SKM-1 (cell line): ENCODE results near the gene PHF12.

ENCODE experiments used
- DNase-seq: peaks from one replicate; lab custom pipeline; 2025; ENCODE audit not compliant: unreplicated experiment; lab: John Stamatoyannopoulos, UW

Gene PHF12

GRCh38 chr17:28975646-28976045 lies 24.3 kb upstream of the PHF12 start:
- no peak for DNase-seq

DNA sequence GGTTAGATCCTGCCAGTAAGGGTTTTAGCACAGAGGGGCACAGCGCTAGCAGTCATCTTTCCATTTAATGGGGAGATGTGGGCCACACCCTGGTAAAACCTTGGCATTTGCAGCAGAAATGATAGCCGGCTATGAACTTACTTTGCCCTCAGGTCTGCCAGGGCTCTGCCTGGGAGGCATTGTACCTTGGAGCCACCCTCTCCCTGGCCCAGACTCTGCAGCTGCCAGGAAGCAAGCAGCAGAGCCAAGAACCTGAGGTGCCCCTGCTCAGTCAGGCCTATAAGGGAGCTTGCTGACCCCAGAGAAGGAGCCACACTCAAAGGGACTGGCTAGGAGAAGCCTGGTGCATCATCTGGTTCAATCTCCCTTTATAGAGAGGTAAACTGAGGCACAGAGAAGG lies 23.7 kb upstream of the PHF12 start:
- DNase-seq, result no peak

GRCh38 chr17:28974451-28974850 lies 23.1 kb upstream of the PHF12 start:
- no peak for DNase-seq

- DNase-seq, result no peak
Observed at GRCh38 chr17:28973425-28973824, 22.1 kb upstream of the PHF12 start.

DNA sequence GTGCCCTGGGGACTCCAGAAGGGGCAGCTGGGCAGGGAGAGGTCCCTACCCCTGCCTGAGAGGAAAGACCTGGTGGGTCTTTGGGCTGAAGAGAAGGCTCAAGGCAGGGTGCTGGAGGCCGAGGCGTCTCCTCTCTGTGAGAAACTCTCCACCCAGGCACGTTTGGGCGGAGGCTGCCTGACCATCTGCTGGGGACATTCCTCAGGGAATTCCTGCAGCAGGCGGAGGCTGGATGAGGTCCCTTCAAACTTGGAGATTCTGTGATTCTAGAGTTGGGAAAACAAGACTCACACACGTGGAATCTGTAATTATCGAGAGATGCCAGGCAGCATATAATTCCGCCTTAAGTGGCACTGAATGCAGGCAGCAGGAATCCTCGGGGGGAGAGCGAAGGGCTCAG lies 21.1 kb upstream of the PHF12 start:
- no peak for DNase-seq

DNA sequence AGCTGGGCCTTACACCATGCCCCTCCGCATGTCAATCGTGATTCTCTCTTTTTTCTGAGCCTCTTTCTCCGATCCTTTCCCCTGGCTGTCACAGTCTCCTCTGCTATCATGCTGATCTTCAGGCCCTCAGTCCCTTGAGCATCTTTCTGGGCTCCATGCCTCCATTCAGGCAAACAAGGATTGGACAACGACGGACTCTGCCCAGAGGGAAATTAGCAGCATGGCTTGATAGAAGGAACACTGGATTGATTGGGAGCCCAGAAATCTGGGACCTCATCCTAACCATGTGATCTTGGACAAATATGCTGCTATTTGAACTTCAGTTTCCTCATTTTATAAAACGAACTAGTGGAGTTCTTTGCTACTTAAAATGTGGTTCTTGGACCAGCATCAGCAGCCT lies 19.6 kb upstream of the PHF12 start:
- no peak for DNase-seq

DNA sequence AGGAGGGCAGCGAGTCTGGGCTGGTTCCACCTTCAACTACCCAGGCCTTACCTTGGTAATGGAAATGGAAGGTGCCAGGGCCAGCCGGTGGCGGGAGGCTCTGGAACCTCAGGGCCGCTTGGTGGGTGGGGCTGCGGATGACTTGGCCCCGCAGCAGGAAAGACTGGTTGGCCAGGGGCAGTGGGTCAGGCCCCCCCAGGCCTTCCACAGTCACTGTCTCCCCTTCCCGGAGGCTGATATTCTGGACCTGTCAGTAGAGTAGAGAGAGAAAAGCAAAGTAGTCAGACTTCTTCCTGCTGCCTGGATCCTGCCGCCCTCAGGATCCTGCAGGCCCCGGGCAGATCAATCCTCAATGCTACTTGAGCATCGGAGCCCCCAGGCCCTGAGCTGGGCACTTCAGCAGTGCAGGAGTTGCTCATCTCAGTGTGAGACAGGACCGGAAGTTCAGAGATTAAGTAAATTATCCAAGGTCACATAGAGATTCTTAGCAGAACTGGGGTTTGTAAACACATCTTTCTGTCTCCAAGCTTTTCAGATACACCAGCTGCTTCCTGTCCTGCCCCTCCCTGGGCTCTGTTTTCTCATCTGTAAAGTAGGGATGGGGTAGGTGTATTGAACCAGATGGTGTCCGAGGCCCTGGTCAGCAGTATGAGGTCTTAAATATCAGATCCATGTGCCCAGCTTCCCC lies 18.5 kb upstream of the PHF12 start:
- DNase-seq, result no peak

DNA sequence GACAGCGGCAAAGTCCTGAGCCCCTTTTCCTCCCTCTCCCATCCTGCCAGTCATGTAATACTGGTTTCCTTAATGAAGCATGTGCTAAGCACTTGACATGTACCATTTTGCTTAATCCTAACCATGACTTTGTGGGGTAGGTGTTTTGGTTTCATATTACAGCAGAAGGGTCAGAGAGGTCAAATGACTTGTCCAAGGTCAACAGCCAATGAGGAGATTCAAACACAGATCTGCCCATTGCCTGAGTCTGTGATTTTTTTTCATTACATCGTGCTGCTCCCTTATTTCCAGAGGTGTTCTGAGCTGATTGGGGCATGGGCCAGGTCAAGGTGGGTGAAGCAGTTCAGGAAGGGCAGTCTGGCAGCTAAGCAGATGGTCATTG lies 17.6 kb upstream of the PHF12 start:
- DNase-seq, result no peak

DNA sequence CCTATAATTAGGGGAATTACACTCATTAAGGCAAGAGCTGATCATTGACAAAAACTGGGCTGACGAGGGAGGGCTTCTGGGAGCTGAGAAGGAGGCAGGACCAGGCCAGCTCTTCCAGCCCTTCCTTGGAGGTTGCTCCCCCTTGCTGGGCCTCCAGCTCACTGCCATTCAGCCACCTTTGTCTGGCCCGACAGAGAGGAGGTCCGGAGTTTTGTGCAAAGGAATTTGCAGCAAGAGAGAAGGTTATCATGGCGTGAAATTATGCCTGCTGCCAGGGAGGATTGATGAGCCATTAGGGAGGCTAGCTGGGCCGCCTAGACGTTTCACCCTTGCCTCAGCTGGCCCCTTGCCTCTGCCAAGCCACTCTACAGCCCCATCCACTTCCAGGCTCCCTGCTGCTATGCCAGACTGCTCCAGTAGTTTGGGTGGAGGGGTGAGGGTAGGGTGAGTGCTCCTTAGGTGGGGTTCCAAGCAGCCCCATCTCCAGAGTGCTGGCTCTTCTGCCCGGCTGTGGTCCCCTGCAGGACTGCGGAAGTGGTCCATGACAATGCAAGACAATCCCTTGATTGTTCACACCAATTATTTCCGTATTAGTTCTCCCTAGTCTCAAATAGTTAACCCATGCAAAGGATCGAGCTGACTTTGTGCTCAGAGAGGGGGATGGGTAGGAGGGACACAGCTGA lies 17.1 kb upstream of the PHF12 start:
- DNase-seq, result no peak

- DNase-seq, result peak; percentile 84
Observed at GRCh38 chr17:28967221-28968135, 16.2 kb upstream of the PHF12 start.

DNA sequence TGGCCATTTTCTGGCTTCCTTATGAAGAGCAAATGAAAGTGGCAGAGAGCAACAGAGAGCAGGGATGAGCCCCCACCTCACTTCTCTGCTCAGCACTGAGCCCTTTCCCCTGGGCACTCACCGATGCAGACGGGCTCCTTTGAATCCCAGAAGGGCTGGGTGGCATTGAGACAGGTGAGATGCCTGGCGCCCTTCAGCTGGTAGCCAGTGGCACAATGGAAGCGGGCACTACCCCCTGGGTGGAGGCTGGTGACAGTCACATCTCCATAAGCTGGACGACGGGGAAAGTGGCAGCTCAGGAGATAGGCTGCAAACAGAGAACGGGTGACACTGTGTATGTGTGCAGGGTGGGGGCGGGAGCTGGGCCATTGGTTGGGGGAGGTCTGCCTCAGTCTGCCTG lies 12.5 kb upstream of the PHF12 start:
- no peak for DNase-seq

GRCh38 chr17:28963055-28963611 lies 11.8 kb upstream of the PHF12 start:
- DNase-seq, result no peak

DNA sequence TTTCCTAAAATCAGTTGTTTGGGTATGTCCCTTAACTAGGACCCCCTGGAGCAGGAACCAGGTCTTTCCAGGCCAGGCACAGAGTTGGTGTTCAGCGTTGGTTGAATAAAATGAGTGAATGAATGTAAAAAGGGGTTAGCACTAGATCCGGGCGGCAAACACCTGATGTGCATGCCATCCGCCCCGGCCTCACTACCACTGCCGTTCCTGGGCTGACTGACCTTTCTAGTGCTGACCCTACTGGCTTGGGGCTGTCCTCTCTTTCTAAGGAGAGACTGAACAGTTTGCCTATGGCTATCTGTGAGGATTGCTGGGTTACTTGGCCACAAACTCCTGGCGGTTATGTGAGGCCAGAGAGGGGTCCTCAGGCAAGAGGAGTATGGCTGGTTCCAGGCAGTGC lies 10.1 kb upstream of the PHF12 start:
- DNase-seq, result no peak

- no peak for DNase-seq
Observed at GRCh38 chr17:28960256-28961061, 9.1 kb upstream of the PHF12 start.

DNA sequence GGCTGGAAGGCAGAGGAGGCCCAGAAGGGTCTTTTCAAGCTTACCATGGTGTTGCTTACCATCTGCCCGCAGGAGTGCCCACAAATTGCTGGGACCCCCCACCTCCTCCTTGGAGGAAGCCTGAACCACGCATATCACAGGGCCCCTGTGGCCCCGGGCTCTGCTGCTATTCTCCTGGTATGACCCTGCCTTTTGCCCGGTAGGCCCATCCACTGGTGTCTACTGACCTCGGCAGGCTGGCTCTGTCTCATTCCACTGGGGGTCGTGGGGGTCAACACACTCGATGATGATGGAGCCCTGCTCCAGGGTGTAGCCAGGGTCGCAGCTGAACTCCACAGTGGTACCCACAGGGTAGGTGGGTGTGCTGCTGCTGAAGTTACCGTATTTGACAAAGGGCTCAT lies 8.2 kb upstream of the PHF12 start:
- DNase-seq, result no peak

- no peak for DNase-seq
Observed at GRCh38 chr17:28958820-28959455, 7.6 kb upstream of the PHF12 start.

DNA sequence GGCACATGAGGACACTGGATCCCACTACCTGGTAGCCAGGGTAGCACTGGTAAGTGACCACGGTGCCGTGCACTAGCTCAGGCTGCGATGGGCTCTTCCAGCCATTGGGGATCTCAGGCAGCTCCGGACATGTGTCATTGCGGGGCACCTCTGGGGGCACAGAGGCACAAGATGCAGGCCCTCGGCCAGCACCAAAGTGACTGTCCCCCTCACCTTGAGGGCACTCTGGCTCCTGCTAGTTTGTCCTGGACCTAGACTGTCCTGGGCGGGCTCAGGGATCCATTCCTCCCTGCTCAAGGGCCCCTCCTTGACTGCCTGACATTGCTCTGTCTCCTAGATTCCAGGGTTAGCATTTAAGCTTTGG lies 6.7 kb upstream of the PHF12 start:
- no peak for DNase-seq

- no peak for DNase-seq
Observed at GRCh38 chr17:28957277-28957991, 6.1 kb upstream of the PHF12 start.

DNA sequence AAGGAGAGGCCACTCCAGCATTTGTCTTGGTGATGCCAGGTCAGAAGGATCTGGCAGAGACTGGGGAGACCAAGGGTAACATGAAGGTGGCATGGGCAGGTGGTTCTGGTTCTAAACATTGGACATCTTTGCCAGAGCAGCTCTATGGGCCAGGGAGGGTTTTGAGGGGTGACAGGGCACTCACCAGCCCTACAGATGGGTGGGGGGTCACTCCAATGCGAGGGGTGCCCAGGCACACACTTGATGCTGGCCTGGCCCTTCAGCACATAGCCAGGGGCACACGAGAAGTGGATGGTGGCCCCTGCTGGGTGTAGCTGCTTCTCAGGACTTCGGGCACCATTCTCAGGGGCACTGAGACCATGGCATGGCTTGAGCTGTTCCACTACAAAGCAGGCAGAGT lies 5.5 kb upstream of the PHF12 start:
- DNase-seq, result no peak

- DNase-seq, result no peak
Observed at GRCh38 chr17:28956112-28956511, 4.8 kb upstream of the PHF12 start.
